ENCODE data around the gene GNAI3.

GNAI3 gene

GRCh38 chr1:109504974-109505373 is 43.4 kb upstream of the GNAI3 start:
- TF ChIP-seq ZNF565 (CRISPR knock-in tag; conservative IDR thresholded peaks at IDR 0.05; ENCODE audit: low read depth) = no peak

GRCh38 chr1:109508001-109508872 is 40.2 kb upstream of the GNAI3 start:
- no peak for ATAC-seq
- TF ChIP-seq ZNF8 (CRISPR knock-in tag; IDR thresholded peaks at IDR 0.05) (no peak), CSDC2 (CRISPR knock-in tag; IDR thresholded peaks at IDR 0.05) (no peak), ZNF565 (CRISPR knock-in tag; conservative IDR thresholded peaks at IDR 0.05; ENCODE audit: low read depth) (no peak), POU6F1 (CRISPR knock-in tag; IDR thresholded peaks at IDR 0.05; ENCODE audit: borderline replicate concordance, low read depth) (no peak), ZFP3 (CRISPR knock-in tag; IDR thresholded peaks at IDR 0.05) (no peak), RARB (CRISPR knock-in tag; IDR thresholded peaks at IDR 0.05) (no peak), PPARA (CRISPR knock-in tag; IDR thresholded peaks at IDR 0.05; ENCODE audit: borderline replicate concordance) (no peak), PATZ1 (CRISPR knock-in tag; IDR thresholded peaks at IDR 0.05; ENCODE audit: borderline replicate concordance) (no peak)
- TF ChIP-seq, protein P1, sequence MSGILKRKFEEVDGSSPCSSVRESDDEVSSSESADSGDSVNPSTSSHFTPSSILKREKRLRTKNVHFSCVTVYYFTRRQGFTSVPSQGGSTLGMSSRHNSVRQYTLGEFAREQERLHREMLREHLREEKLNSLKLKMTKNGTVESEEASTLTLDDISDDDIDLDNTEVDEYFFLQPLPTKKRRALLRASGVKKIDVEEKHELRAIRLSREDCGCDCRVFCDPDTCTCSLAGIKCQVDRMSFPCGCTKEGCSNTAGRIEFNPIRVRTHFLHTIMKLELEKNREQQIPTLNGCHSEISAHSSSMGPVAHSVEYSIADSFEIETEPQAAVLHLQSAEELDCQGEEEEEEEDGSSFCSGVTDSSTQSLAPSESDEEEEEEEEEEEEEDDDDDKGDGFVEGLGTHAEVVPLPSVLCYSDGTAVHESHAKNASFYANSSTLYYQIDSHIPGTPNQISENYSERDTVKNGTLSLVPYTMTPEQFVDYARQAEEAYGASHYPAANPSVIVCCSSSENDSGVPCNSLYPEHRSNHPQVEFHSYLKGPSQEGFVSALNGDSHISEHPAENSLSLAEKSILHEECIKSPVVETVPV (CRISPR knock-in tag; IDR thresholded peaks at IDR 0.05) = no peak

More at GRCh38 chr1:109504974-109505373, 43.4 kb upstream of the GNAI3 start:
- no peak for ATAC-seq

DNA sequence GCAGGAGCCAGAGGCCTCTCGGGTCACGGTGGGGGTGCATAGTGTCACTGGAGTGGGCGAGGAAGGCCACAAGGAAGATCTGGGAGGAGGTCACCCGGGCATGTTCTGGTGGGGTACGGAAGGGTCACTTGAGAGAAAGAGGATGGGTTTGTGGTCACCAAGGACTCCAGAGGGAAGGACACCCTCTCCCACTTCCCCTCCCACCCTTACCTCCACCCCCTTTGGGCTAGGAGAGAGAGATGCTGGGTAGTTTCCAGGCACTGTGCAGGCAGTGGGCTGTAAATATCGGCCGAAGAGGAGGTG is 39.6 kb upstream of the GNAI3 start:
- ATAC-seq = no peak
- TF ChIP-seq ESRRG (CRISPR knock-in tag; IDR thresholded peaks at IDR 0.05) (no peak), ZNF70 (CRISPR knock-in tag; IDR thresholded peaks at IDR 0.05) (no peak), CREB5 (CRISPR knock-in tag; IDR thresholded peaks at IDR 0.05; ENCODE audit: low read depth) (no peak), ARNTL (CRISPR knock-in tag; IDR thresholded peaks at IDR 0.05; ENCODE audit: borderline replicate concordance, low read depth) (no peak), GLIS3 (CRISPR knock-in tag; IDR thresholded peaks at IDR 0.05) (no peak)

- peak; percentile 66 for ATAC-seq
- TF ChIP-seq ESRRG (CRISPR knock-in tag; IDR thresholded peaks at IDR 0.05) (no peak), ZC3H10 (CRISPR knock-in tag; IDR thresholded peaks at IDR 0.05) (no peak), OSR1 (CRISPR knock-in tag; IDR thresholded peaks at IDR 0.05) (no peak), RARB (CRISPR knock-in tag; IDR thresholded peaks at IDR 0.05) (no peak), CREB5 (CRISPR knock-in tag; IDR thresholded peaks at IDR 0.05; ENCODE audit: low read depth) (no peak), PPARA (CRISPR knock-in tag; IDR thresholded peaks at IDR 0.05; ENCODE audit: borderline replicate concordance) (no peak), ISL1 (CRISPR knock-in tag; IDR thresholded peaks at IDR 0.05) (no peak), ZNF565 (CRISPR knock-in tag; conservative IDR thresholded peaks at IDR 0.05; ENCODE audit: low read depth) (no peak), PATZ1 (CRISPR knock-in tag; IDR thresholded peaks at IDR 0.05; ENCODE audit: borderline replicate concordance) (no peak), ZNF8 (CRISPR knock-in tag; IDR thresholded peaks at IDR 0.05) (no peak), POU6F1 (CRISPR knock-in tag; IDR thresholded peaks at IDR 0.05; ENCODE audit: borderline replicate concordance, low read depth) (no peak), CSDC2 (CRISPR knock-in tag; IDR thresholded peaks at IDR 0.05) (no peak), ARNTL (CRISPR knock-in tag; IDR thresholded peaks at IDR 0.05; ENCODE audit: borderline replicate concordance, low read depth) (no peak), ZFP30 (CRISPR knock-in tag; IDR thresholded peaks at IDR 0.05) (no peak), BACH2 (CRISPR knock-in tag; IDR thresholded peaks at IDR 0.05; ENCODE audit: borderline replicate concordance) (no peak)
- TF ChIP-seq, protein P1 (CRISPR knock-in tag; IDR thresholded peaks at IDR 0.05) = no peak
These were observed 39.0 kb upstream of the GNAI3 start, which contains the start of gene AMIGO1 for GRCh38 chr1:109509176-109510134. Gene AMIGO1, minus strand, starts transcription at chr1:109509727. Its CDS starts 815 bp downstream, at chr1:109508912.
